NCI-H1092 treated with DMSO at 0.1 percent for 48 hours (cell line): ENCODE results near the gene CCDC172.
"Not testable (repeated sequence)": the region's sequence is repeated elsewhere in the genome, so short reads cannot be mapped to it uniquely, and the experiment has no call there.

Source experiments
- DNase-seq: peaks from one replicate; lab custom pipeline; 2025; lab: John Stamatoyannopoulos, UW

CCDC172 gene

DNA sequence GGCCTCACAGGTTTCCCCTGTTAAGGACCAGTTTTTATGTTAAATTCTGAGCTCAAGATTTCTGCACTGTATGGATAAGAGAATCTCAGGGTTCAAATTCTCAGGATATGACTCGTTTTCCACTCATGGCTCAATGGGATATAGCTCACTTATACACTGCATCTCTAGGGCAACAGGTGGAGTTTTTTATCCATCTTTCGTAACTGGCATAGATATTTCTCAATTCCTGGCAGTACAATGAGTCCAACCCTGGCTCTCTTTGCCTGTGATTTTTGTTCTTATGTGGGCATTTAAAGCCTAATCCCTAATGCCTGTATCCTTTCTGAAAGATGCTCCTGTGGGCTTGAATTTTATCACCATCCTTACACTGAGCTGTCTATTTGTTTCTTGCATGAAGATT, 7.6 kb downstream of the CCDC172 start:
- DNase-seq = no peak

DNA sequence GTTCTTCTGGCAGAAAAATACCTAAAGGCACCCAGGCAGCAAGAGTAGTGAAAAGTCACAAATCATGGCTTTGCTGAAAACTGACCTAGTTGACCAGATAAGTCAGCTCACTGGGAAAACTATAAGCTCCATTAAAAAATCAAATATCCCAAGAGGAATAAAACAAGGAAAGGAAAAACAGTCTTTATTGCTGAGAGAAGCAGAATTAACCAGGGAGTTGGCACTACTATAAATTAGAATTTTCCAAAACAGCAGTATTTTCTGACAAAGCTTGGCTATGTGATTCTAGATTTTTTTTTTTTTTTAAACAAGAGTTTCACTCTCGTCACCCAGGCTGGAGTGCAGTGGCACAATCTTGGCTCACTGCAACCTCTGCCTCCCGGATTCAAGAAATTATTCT, 12.6 kb downstream of the CCDC172 start:
- DNase-seq = no peak

DNA sequence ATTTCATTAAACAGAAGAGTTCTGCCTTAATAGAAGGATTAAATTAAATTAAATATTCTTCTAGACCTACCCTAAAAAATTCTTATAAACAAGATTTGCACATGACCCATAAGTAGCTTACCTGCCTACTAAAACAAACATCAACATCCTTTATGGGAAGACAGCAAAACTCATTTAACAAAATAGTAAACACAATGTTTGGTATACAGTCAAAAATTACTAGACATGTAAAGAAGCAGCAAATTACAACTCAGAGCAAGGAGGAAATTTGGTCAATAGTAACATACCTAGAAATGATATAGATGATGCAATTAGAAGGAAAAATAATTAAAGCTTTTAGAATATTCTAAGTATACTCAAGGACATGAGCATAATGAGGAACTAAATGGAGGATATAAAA, 27.9 kb downstream of the CCDC172 start:
- no peak for DNase-seq

DNA sequence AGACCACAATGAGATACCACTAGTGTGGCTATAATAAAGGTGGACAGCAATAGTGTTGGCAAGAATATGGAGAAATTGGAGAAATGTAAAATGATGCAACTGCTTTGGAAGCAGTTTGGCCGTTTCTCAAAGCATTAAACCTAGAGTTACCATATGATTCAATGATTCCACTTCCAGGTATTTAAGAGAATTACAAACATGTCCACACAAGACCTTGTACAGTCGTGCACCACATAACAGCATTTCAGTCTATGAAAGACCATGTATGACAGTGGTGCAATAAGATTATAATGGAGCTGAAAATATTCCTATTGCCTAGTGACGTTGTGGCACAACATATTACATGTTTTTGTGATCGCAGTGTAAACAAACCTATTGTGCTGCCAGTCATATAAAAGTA, 29.6 kb downstream of the CCDC172 start:
- DNase-seq = no peak

DNA sequence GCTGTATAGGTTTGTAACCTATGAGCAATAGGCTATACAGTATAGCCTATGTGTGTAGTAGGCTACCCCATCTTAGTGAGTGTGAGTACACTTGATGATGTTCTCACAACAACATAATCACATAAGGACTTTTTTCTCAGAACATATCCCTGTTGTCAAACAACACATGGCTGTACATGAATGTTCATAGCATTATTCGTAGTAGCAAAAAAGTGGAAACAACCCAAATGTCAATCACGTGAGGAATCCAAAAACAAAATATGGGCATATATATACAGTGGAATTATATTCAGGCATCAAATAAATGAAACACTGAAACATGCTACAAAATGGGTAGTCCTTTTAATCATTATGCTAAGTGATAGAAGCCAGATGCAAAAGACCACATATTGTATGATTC, 31.1 kb downstream of the CCDC172 start:
- DNase-seq = no peak

DNA sequence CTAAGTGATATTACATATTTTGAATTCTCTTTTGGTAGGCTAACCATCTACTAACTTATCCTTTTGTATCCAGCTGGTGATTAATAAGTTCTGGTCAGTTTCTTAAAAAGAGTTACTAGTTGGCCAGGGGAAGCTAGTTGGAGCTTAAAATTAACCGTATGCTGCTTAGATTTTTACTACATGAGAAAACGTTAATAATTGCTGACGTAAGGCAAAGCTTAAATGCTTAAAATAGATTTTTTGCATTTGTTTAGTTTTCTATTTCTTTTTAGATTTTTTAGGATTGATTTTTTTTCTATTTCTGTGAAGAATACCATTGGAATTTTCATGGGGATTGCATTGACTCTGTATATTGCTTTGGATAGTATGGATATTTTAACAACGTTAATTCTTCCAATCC, 32.6 kb downstream of the CCDC172 start:
- no peak for DNase-seq

DNA sequence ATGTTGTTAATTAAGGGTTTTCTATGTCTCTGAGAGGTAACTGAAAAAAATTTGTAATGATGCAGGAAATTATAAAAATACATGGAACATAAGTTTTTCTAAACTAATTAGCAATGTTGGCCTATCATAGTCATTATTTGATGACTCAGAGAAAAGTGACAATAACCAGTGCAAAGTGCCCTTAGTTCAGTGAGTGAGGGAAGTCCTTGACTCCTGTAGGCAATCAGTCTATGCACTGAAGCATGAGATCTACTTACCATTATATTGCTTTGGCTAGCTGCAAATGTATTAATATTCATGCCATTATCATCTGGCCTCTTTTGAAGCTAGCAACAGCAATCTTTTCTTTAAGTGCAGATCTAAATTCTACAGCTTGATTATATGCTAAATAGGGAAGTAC, 40.6 kb downstream of the CCDC172 start:
- DNase-seq = no peak

DNA sequence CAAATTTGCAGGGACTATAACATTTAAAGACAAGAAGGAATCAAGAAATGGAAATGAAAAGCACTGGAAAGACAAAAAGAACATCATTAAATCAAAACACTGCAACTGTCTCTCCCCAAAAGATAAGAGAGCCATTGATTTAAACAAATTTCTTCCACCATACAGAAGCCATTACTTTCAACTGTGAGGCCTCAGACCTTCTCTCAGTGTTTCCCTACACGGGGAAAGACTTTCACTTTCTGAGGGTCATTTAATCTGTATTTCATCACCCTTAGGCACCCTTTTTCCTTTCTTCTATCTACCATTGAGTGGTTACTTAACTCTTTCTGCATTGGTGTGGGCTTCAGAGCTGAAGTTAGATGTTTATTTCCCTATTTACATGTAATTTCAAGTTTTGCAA, 47.5 kb downstream of the CCDC172 start:
- no peak for DNase-seq

DNA sequence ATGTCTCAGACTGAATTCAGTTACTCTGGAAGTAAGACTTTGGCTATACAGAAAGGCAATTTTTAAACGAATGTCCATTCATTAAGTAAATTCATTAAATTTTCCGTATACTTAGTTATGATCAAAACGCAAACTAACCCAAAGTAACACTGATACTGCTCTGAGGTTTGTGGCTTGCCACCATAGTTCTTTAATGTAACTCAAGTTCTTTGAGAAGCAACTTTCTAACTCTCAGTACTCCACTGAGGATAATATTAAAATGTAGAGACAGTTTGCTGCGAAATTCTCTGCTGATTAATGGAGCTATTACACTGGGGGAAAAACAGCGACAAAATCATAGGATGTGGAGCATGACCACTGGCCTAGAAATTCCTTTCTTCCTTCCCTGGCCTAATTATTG, 58.0 kb downstream of the CCDC172 start:
- DNase-seq = no peak

DNA sequence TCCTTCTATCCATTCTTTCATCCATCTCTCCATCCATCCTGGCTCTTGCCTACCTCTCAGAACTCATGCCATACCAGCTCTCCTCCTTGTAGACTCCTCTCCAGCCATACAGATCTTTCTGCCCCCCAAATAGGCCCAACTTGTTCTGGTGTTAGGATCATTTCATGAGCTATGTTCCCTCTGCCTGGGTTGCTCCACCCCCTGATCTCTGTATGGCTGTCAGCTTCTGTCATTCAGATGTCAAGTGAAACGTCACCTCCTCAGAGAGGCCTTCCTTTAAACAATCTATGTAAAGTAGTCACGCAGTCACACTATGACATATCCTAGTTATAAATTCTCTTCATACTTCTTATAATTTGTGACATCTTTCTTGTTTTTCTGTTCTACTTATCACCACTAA, 61.1 kb downstream of the CCDC172 start:
- DNase-seq = no peak

DNA sequence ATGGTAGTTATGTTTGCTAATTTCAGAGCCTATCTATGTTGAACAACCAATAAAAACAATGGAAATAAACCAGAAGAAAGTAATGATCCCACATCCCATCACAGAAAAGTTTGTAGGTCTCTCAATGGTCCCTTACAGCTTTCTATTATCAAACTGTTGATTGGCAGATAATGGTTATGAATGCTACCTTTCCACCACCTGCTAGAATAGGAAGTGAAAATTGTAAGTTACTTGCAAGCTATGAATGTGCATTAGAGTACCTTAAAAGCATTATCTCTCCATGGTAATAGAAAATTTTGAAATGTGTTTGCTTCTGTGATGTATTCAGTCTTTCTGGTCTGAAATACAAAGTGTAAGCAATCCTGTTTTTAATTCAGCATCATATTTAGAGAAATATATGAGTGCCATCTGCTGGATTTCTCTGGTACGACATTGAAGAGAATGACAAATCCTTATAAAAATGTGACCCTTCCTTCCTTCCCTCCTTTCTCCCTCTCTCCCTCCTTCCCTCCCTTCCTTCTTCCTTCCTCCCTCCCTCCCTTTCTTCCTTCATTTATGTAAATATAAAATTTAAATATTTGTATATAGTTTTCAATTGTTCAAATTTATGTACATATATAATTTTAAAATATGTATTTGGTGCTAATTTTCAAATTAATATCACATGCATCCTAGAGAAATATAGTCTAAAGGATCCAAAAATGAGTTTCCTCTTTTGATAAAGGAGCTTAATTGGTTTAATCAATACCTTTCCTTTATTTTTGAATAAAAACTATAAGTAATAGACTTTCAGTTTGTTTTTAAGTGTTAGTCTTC, 62.0 kb downstream of the CCDC172 start:
- DNase-seq = peak; percentile 2

DNA sequence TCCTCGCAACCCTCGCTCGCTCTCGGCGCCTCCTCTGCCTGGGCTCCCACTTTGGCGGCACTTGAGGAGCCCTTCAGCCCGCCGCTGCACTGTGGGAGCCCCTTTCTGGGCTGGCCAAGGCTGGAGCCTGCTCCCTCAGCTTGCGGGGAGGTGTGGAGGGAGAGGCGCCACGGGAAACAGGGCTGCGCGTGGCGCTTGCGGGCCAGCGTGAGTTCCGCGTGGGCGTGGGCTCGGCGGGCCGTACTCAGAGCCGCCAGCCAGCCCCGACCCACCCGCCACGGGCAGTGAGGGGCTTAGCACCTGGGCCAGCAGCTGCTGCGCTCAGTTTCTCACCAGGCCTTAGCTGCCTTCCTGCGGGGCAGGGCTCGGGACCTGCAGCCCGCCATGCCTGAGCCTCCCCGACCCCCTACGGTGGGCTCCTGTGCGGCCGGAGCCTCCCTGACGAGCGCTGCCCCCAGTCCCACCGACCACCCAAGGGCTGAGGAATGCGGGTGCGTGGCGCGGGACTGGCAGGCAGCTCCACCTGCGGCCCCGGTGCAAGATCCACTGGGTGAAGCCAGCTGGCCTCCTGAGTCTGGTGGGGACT, 69.1 kb downstream of the CCDC172 start:
- DNase-seq = not testable (repeated sequence)

DNA sequence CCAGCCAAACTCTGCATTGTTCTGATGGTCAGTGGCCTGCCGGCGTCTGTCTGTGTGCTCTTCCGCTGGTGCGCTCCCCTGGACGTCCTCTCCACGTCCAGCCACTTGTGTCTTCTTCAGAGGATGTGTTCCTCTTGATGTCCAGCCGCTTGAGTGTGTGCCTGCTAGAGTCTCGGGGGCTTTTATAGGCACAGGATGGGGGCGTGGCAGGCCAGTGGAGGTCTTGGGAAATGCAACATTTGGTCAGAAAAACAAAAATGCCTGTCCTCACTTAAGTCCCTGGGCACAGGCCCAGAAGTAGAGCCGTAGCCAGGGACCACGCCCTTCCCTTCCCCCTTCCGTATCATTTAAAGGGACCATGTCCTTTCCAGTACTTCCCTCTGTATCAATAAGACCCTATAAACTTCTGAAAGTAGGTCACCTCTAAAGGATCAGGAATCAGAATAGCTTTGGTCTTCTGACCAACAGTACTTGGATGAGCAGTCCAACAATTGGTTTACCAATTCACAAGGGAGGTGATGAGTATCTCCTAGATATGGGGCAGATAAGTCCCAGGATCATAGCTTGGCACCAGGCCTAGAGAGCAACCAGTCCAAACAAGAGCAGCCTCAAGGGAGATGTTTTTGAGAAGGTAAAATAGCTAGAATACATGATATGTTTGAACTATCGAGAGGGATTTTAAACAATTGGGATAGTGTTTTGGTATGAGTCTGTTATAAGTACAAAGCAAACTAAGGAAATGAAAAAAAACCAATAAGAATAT, 71.2 kb downstream of the CCDC172 start:
- DNase-seq = no peak

DNA sequence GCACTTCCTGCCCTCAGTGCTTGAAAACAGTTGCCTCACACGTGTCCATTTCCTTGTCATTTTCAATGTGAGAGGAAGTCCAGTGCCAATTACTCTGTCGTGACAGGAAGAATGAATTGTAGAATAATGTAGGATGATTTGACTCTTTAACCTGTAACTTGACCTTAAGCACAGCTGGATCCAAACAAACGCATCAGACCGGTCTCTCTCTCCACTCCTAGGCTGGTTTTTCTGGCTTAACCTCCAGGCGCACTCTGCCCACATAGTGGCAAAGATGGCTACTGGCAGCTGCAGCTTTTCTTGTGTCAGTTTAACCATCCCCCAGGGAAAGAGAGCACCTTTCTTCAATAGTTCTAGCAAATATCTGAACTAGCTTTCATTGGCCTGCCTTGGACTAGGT, 74.0 kb downstream of the CCDC172 start:
- no peak for DNase-seq

DNA sequence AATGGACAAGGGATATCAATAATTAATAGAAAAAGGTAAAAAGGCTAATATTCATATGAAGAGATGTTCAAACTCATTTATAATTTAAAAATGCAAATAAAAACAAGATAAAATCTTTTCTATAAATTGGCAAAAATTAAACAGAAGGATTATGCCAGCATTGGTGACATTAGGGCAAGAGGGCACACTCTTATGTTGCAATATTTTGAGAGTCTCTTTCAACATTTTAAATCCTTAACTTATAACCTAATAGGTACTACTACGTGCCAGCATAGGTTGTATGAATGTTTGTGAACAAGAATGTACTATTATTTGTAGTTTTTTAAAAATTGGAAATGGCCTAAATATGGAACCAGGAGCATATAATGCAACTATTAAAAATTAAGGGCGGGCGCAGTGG, 78.6 kb downstream of the CCDC172 start:
- DNase-seq = no peak

DNA sequence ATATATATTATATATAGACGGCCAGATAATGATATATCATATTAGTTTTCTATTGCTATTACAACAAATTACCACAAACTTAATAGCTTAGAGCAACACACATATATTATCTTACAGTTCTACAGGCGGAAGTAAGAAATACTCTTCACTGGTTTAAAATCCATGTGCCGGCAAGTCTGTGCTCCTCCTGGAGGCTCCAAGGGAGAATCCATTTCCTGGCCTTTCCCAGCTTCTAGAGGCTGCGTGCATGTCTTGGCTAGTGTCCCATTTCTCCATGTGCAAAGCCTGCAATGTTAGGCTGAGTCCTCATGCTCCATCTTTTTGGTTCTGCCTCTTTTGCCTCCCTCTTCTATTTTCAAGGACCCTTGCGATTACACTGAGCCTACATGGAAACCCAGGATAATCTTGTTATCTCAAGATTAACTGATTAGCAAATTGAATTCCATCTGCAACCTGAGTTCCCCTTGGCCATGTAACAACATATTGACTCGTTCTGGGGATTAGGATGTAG, 79.5 kb downstream of the CCDC172 start:
- DNase-seq = no peak

DNA sequence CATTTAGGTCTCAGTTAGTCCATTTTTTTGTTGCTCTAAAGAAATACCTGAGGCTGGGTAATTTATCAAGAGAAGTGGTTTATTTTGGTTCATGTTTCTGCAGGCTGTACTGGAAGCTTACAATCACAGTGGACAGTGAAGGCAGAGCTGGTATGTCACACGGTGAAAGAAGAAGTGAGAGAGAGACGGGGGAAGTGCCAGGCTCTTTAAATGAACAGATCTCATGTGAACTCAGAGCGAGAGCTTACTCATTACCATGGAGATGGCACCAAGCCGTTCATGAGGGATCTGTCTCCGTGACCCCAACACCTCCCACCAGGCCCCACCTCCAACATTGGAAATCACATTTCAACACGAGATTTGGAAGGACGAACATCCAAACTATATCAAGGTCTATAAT, 84.5 kb downstream of the CCDC172 start:
- no peak for DNase-seq

DNA sequence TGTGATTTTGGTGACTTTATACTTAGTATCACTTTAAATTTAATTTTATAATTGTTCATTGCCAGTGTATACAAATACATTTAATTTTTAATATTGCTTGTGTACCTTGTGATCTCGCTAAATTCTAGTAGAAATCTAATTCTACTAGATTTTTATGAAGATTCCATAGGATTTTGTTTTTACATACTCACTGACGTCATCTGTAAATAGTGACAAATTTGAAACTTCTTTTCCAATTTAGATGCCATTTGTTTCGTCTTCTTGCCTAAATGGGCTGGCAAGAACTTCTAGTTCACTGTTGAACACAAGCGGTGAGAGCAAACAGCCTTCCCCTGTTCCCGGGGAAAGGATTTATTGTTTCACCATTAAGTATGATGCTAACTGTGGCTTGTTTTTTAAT, 86.1 kb downstream of the CCDC172 start:
- no peak for DNase-seq

DNA sequence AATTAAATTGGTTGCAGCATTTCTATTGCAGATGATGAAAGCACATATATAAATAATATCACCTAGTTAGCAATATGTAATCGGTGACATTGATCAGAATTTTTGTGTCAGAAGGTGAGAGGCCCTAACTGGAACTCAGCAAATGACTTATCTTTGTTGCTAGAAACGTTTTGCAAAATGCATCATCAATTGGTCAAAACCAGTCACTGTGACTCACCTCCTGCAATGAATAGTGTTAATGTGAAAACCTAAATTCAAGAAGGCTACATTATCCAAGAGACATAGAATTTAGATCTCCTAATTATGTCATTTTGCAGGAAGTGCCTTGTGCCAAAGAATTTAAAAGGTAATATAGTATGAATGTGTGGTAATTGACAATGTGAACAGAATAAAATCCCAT, 93.6 kb downstream of the CCDC172 start:
- no peak for DNase-seq

DNA sequence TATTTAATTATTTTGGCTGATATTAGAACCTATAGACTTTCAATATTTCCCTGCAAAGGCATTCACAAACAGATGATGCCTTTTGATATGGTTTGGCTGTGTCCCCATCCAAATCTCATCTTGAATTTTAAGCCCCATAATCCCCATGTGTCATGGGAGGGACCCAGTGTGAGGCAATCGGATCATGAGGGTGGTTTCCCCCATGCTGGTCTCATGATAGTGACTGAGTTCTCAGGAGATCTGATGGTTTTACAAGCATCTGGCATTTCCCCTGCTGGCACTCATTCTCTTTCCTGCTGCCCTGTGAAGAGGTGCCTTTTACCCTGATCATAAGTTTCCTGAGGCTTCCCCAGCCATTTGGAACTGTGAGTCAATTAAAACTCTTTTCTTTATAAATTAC, 94.1 kb downstream of the CCDC172 start:
- no peak for DNase-seq

DNA sequence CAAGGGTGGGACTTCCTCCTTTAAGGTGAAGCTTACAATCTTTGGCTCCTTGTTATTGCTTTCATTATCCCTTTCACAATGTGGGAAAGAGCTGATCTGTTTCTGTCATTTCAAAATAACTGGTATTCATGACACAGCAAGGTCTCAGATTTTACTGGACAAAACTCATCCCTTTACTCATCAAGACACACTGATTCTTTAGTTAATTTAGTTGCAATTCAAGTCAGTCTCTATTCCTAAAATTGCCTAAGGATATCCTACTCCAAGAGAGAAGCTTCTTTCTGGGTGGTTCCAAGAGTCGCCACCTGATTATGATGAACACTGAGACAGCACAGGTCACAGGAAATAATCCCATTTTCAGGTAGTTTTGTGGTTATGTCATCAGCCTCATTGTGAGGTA, 97.6 kb downstream of the CCDC172 start:
- no peak for DNase-seq

DNA sequence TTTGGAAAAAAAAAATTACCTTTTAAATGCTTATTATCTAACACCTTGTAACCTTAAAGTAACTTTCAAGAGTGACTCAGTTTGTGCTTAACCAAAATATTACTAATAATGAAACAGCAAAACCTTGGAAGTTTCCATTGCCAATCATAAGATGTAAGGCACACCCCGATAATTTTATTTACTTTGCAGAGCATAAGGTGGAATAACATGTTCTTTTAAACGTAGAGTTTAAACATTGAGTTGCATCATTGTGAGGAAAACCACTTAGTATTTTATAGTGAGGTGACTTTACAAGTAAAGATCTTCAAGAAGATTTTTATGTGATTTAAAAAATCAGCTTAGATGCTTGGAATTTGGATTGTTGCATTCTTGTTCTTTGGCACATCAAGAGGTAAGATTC, 103.4 kb downstream of the CCDC172 start, which contains the start of gene PNLIPRP3:
TSS of gene PNLIPRP3 (plus strand) at position 177 of the 400 bp plus-strand sequence. CDS start at position 343, 166 bp downstream.
- no peak for DNase-seq
